ENCODE data around the gene HOPX.

DNA sequence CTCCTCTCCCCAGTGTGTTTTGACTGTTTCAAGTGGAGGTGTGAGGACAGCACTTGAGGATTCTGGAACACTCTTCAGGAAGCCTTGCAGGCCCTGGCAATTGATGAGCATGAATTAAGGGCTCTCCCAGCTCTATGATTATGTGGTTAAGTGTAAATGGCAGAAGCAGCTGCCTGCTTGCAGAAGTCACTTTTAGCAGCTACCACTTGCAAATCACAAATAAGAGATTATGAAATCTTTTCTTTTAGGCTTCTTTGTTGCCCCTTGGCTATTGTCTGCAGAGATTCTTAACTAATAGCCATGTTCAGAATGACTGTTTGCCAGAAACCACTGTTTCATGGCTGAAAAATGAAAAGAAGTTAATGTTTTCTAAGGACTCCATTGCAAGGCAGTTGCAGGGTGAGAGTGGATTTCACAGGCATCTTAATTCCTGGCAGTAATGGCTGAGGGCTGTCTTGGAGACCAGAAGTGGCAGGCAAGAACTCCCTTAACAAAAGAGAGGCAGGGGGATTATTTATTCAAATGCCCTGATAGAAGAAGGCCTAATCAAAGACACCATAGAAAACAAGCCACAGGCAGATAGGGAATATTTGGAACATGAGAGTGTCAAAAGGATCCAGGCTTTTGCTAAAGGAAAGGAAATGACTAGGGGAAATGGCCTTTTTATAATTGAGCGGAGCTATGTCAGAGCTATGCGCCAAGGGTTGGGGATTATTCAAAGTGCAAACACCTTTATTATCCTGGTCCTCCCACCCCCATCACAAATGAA is 8.3 kb upstream of the HOPX start:
- TF ChIP-seq, protein P1, sequence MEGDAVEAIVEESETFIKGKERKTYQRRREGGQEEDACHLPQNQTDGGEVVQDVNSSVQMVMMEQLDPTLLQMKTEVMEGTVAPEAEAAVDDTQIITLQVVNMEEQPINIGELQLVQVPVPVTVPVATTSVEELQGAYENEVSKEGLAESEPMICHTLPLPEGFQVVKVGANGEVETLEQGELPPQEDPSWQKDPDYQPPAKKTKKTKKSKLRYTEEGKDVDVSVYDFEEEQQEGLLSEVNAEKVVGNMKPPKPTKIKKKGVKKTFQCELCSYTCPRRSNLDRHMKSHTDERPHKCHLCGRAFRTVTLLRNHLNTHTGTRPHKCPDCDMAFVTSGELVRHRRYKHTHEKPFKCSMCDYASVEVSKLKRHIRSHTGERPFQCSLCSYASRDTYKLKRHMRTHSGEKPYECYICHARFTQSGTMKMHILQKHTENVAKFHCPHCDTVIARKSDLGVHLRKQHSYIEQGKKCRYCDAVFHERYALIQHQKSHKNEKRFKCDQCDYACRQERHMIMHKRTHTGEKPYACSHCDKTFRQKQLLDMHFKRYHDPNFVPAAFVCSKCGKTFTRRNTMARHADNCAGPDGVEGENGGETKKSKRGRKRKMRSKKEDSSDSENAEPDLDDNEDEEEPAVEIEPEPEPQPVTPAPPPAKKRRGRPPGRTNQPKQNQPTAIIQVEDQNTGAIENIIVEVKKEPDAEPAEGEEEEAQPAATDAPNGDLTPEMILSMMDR (conservative IDR thresholded peaks at IDR 0.05; ENCODE audit: low read length) = no peak
- no peak for TF ChIP-seq EZH2phosphoT487 (IDR thresholded peaks at IDR 0.05; ENCODE audit: borderline replicate concordance, low read depth, low read length)

Measured in OCI-LY7 (cell line).